RWPE2 (cell line): ENCODE data around the gene ST14.
"Not testable (repeated sequence)": the region's sequence is repeated elsewhere in the genome, so short reads cannot be mapped to it uniquely, and the experiment has no call there.

ENCODE experiments used
- ATAC-seq: fragments of 200-7000 bp; cut with Tn5 transposase; 3 replicates; pipeline ENCODE4 v1.9.1; 2021; ENCODE audit warnings: low read depth
- DNase-seq: peaks from one replicate; pipeline ENCODE4 v3.0.0-alpha.2; 2020; ENCODE audit warnings: low spot score
- H3K27ac ChIP-seq: fragments of 450-650 bp; 2 replicates; pipeline ENCODE4 v1.5.1; 2017; ENCODE audit warnings: mild to moderate bottlenecking; ENCODE audit not compliant: poor library complexity, severe bottlenecking
- H3K27me3 ChIP-seq: fragments of 250-450 bp; sonication (Bioruptor Pico); 2 replicates; pipeline ENCODE4 v1.5.1; 2021; ENCODE audit warnings: mild to moderate bottlenecking, moderate library complexity; ENCODE audit not compliant: insufficient read depth, poor library complexity, severe bottlenecking
- H3K36me3 ChIP-seq: fragments of 250-450 bp; sonication (Bioruptor Pico); 2 replicates; pipeline ENCODE4 v1.5.1; 2020; ENCODE audit warnings: low read depth, mild to moderate bottlenecking, moderate library complexity
- H3K4me1 ChIP-seq: fragments of 250-450 bp; sonication (Bioruptor Pico); 2 replicates; pipeline ENCODE4 v1.5.1; 2021; ENCODE audit warnings: mild to moderate bottlenecking, moderate library complexity; ENCODE audit not compliant: insufficient read depth, poor library complexity, severe bottlenecking
- H3K4me3 ChIP-seq: fragments of 250-450 bp; sonication (Bioruptor Pico); 2 replicates; pipeline ENCODE4 v1.5.1; 2021; ENCODE audit warnings: mild to moderate bottlenecking, moderate library complexity; ENCODE audit not compliant: severe bottlenecking
- H3K9me3 ChIP-seq: fragments of 250-450 bp; sonication (Bioruptor Pico); 2 replicates; pipeline ENCODE4 v1.5.1; 2021; ENCODE audit warnings: mild to moderate bottlenecking, moderate library complexity; ENCODE audit not compliant: severe bottlenecking
- TF ChIP-seq, protein P1 (sequence below): fragments of 450-650 bp; IDR thresholded peaks from one replicate; pipeline ENCODE4 v1.5.1; 2017; ENCODE audit warnings: mild to moderate bottlenecking, moderate library complexity; ENCODE audit not compliant: poor library complexity, severe bottlenecking

ST14 gene

DNA sequence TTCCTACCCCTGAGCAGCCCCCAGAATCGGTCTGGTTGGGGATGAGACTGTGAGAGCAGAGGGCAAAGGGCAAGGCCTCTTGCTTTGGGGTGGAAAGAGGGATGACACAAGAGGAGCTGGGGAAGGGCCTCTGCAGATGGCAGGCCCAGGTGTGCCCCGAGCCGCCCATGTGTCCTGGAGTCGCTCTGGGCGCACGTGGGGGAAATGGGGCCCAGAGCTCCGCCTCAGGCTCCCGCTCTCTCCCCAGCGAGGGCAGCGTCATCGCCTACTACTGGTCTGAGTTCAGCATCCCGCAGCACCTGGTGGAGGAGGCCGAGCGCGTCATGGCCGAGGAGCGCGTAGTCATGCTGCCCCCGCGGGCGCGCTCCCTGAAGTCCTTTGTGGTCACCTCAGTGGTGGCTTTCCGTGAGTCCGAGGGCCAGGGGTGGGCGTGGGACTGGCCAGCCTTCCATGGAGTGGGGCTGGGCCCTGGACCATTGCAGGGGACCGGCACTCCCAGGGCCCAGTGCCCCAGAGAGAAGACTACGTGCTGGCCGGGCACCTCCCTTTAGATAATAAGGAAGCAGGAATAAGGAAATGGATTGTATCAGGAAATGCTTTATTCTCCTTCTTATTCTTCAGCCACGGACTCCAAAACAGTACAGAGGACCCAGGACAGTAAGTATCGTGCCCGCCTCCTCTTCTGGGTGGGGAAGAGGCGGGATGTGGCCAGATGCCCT lies 30.1 kb downstream of the ST14 start:
- H3K27me3 ChIP-seq = no peaks in the 10 kb centered on the region

DNA sequence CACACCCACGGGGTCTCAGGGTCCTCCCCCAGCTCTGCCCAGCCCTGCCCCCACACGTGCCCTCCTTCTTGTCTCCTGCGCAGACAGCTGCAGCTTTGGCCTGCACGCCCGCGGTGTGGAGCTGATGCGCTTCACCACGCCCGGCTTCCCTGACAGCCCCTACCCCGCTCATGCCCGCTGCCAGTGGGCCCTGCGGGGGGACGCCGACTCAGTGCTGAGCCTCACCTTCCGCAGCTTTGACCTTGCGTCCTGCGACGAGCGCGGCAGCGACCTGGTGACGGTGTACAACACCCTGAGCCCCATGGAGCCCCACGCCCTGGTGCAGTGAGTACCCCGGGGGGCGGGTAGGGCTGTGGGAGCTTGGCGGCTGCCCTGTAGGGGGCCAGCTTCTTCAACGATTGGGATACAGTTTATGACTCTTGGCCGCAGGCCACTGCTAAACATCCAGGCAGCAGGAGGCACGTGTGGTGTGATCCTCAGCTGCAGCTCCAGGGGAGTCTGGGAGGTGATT lies 30.8 kb downstream of the ST14 start:
- H3K4me1 ChIP-seq = no peaks in the 10 kb centered on the region
- TF ChIP-seq, protein P1, sequence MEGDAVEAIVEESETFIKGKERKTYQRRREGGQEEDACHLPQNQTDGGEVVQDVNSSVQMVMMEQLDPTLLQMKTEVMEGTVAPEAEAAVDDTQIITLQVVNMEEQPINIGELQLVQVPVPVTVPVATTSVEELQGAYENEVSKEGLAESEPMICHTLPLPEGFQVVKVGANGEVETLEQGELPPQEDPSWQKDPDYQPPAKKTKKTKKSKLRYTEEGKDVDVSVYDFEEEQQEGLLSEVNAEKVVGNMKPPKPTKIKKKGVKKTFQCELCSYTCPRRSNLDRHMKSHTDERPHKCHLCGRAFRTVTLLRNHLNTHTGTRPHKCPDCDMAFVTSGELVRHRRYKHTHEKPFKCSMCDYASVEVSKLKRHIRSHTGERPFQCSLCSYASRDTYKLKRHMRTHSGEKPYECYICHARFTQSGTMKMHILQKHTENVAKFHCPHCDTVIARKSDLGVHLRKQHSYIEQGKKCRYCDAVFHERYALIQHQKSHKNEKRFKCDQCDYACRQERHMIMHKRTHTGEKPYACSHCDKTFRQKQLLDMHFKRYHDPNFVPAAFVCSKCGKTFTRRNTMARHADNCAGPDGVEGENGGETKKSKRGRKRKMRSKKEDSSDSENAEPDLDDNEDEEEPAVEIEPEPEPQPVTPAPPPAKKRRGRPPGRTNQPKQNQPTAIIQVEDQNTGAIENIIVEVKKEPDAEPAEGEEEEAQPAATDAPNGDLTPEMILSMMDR = no peak
- no peak for DNase-seq

More for the DNA sequence above, 30.1 kb downstream of the ST14 start:
- Histone ChIP-seq H3K4me1 (no peaks in the 10 kb centered on the region), H3K9me3 (no peaks in the 10 kb centered on the region), H3K36me3 (0 out of 2 replicates have a peak, but pooled peaks cover 2% of the 10 kb centered on the region), H3K27ac (no peak overlapping the region), H3K4me3 (no peak overlapping the region)
- no peak for DNase-seq
- ATAC-seq = no peak
- TF ChIP-seq, protein P1 = no peak

DNA sequence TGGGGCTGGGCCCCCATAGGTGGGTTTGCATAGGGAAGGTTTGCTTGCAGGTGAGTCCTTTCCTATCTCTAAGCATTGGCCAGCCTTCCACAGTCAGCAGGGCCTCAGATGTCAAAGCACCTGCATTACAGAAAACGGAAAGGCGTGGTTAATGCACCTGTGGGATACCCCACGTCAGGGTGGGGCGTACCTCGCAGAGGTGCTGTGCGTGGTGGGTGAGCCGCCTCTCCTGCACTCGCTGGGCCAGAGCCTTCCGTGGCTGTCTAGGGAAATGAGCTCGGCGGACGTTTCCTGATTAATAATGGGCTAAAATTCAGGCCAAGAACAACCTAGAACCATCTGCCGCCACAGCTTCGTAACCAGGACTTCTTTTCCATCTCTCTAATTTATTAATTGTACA lies 32.3 kb downstream of the ST14 start:
- ATAC-seq = no peak
- Histone ChIP-seq H3K4me1 (no peaks in the 10 kb centered on the region), H3K27me3 (no peaks in the 10 kb centered on the region), H3K4me3 (no peak overlapping the region), H3K9me3 (no peaks in the 10 kb centered on the region), H3K36me3 (peaks cover 5% of the 10 kb centered on the region; the same call in 1 of the 2 replicates), H3K27ac (no peak overlapping the region)
- TF ChIP-seq, protein P1 = no peak
- no peak for DNase-seq

More for the DNA sequence above, 30.8 kb downstream of the ST14 start:
- 0 out of 2 replicates have a peak, but pooled peaks cover 3% of the 10 kb centered on the region for H3K36me3 ChIP-seq
- H3K27me3 ChIP-seq = no peaks in the 10 kb centered on the region
- H3K9me3 ChIP-seq = no peaks in the 10 kb centered on the region
- no peak overlapping the region for H3K4me3 ChIP-seq
- no peak overlapping the region for H3K27ac ChIP-seq
- no peak for ATAC-seq

DNA sequence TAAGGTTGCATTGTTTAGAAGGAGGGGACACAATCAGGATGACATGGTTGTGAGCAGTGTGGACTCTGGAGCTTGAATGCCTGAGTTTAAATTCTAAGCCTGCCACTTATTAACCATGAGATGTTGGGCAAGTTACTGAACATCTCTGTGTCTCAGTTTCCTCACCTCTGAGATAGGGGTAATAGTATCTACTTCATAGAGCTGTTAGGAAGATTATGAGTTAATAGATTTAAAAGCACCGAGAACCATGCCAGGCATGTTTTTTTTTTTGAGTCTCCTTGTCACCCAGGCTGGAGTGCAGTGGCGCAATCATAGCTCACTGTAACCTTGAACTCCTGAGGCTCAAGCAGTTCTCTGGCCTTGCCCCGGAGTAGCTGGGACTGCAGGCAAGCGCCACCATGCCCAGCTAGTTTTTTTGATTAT lies 33.3 kb downstream of the ST14 start:
- no peak for ATAC-seq
- no peak for DNase-seq
- no peaks in the 10 kb centered on the region for H3K27me3 ChIP-seq
- peaks cover under 1% of the 10 kb centered on the region for H3K4me1 ChIP-seq
- peaks cover 9% of the 10 kb centered on the region; the same call in 1 of the 2 replicates for H3K36me3 ChIP-seq
- no peak overlapping the region for H3K4me3 ChIP-seq
- TF ChIP-seq, protein P1 = no peak
- H3K9me3 ChIP-seq = no peaks in the 10 kb centered on the region
- H3K27ac ChIP-seq = no peak overlapping the region

DNA sequence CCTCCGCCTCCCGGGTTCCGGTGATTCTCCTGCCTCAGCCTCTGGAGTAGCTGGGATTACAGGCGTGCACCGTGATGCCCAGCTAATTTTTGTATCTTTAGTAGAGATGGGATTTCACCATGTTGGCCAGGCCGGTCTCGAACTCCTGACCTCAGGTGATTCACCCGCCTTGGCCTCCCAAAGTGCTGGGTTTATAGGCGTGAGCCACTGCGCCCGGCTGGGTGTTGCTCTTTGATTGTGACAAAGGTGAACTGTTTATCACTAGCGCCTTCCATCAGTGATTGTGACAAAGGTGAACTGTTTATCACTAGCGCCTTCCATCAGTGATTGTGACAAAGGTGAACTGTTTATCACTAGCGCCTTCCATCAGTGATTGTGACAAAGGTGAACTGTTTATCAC lies 34.0 kb downstream of the ST14 start:
- not testable (repeated sequence) for H3K4me3 ChIP-seq, DNase-seq, H3K9me3 ChIP-seq, ATAC-seq, H3K4me1 ChIP-seq, H3K27me3 ChIP-seq, H3K27ac ChIP-seq
- peaks cover 13% of the 10 kb centered on the region for H3K36me3 ChIP-seq
